22Rv1 (cell line): ENCODE measurements around the gene TTC12.

Experiments used
- H3K27ac ChIP-seq: fragments of 450-650 bp; 2 replicates; pipeline ENCODE4 v1.5.1; 2017
- ZFX ChIP-seq: fragments of 450-650 bp; IDR thresholded peaks from 2 replicates; pipeline ENCODE4 v1.6.1; 2017; ENCODE audit warnings: antibody characterized with exemption, borderline replicate concordance
- TF ChIP-seq, protein P1 (sequence below): fragments of 450-650 bp; IDR thresholded peaks from 2 replicates; pipeline ENCODE4 v1.5.1; 2017; ENCODE audit warnings: mild to moderate bottlenecking

Gene TTC12

DNA sequence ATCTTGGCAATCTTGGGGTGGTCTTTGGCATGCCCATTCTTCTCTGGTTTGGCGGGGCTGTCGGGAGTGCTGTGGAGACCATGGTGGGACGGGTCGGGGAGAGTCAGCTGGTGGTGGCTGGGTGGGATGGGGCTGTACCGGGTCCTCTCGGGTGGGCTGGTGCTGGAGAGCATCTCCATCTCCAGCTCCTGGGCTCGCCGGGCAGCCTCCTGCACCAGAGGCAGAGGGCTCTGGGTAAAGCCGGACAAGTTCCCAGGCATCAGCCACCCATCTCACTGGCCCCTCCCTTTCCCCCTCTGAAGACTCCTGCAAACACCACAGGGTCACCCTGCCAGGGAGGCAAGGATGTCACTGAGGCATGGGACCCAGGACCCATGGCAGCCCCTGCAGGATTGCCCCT is 98.3 kb downstream of the TTC12 start:
- no peak for TF ChIP-seq ZFX
- TF ChIP-seq, protein P1, sequence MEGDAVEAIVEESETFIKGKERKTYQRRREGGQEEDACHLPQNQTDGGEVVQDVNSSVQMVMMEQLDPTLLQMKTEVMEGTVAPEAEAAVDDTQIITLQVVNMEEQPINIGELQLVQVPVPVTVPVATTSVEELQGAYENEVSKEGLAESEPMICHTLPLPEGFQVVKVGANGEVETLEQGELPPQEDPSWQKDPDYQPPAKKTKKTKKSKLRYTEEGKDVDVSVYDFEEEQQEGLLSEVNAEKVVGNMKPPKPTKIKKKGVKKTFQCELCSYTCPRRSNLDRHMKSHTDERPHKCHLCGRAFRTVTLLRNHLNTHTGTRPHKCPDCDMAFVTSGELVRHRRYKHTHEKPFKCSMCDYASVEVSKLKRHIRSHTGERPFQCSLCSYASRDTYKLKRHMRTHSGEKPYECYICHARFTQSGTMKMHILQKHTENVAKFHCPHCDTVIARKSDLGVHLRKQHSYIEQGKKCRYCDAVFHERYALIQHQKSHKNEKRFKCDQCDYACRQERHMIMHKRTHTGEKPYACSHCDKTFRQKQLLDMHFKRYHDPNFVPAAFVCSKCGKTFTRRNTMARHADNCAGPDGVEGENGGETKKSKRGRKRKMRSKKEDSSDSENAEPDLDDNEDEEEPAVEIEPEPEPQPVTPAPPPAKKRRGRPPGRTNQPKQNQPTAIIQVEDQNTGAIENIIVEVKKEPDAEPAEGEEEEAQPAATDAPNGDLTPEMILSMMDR: no peak
- no peak overlapping the region for H3K27ac ChIP-seq

DNA sequence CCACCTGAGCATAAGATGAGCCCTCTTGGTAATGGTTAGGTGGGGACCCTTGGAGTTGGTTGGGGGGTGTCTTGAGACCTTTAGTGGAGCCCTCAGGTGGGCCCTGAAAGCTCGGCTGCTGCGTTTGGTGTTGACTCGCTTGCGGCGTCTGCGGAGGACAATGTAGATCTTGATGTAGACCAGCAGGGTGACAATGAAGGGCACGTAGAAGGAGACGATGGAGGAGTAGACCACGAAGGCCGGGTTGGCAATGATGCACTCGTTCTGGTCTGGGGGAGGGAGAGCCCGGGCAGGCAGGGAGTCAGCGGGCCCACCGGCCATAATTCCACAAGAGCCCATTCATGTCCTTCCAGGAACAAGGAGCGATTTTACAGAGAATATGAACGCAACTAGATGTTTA is 101.0 kb downstream of the TTC12 start:
- H3K27ac ChIP-seq: no peak overlapping the region
- TF ChIP-seq, protein P1: no peak
- no peak for TF ChIP-seq ZFX
